ENCODE data around the gene MAGED4. TPM values are rescaled to one million over a fixed set of nuclear protein-coding genes. Genes with fewer than 3 reads are reported as not detected.

MAGED4 gene
- total RNA-seq, 4 donors from 2014 or later: 0.68 to 21.5 (median 1.1) TPM; not detected in 1

DNA sequence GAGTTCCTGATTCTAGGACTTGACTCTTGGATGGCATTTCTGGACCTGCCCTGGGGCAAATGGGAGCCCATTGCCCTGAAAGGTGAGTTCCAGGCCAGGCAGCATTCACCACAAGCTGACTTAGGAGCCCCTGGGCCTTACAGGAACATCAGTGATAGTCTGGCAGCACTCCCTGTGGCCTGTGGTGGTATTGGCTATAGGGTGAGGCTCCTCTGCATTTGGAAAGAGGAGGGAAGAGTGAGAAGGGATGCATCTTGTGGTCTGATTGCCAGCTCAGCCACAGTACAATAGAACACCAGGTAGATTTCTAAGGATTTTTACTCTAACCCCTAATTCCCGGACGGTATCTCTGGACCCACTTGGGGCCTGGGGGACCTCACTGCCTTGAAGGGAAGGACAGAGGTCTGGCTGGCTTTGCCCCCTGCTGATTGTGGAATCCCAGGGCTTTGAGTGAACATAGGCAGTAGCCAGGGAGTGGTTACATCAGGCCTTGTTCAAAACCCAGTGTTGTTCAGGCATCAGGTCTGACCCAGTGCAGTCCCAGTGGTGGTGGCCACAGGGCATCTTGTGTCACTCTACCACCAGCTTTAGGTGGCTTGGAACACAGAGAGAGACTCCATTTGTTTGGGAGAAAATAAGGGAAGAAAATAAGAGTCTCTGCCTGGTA is 32.9 kb downstream of the MAGED4 start:
- intact Hi-C loops (cut with DNase I; ENCODE audit: low total_unique reads): no loop called here
- Histone ChIP-seq H3K36me3 (no peaks in the 10 kb centered on the region), H3K9me3 (no peaks in the 10 kb centered on the region), H3K4me1 (no peaks in the 10 kb centered on the region), H3K27ac (no peak overlapping the region), H3K4me3 (no peak overlapping the region), H3K27me3 (no peaks in the 10 kb centered on the region)
- TF ChIP-seq POLR2A (IDR thresholded peaks at IDR 0.05) (no peak), POLR2AphosphoS5 (IDR thresholded peaks at IDR 0.05) (no peak), EP300 (IDR thresholded peaks at IDR 0.05; ENCODE audit: low read depth) (no peak)
- TF ChIP-seq, protein P1, sequence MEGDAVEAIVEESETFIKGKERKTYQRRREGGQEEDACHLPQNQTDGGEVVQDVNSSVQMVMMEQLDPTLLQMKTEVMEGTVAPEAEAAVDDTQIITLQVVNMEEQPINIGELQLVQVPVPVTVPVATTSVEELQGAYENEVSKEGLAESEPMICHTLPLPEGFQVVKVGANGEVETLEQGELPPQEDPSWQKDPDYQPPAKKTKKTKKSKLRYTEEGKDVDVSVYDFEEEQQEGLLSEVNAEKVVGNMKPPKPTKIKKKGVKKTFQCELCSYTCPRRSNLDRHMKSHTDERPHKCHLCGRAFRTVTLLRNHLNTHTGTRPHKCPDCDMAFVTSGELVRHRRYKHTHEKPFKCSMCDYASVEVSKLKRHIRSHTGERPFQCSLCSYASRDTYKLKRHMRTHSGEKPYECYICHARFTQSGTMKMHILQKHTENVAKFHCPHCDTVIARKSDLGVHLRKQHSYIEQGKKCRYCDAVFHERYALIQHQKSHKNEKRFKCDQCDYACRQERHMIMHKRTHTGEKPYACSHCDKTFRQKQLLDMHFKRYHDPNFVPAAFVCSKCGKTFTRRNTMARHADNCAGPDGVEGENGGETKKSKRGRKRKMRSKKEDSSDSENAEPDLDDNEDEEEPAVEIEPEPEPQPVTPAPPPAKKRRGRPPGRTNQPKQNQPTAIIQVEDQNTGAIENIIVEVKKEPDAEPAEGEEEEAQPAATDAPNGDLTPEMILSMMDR (IDR thresholded peaks at IDR 0.05): no peak
- 61% methylated on average over 2 of the region's 2 CpGs; no CpG with 5 or more reads in 1 of the 2 donors for WGBS, 2 donors (ENCODE audit: low coverage in 1 of 2)
- in situ Hi-C loops (cut with MboI; ENCODE audit: low pct_ligation_motif_present in 1 of 4, low pct_unique_long_range_greater_than_20kb in 1 of 4, low sequenced_read_pairs in 3 of 4): no loop called here
- no peak for DNase-seq

- no peaks in the 10 kb centered on the region for H3K36me3 ChIP-seq
- in situ Hi-C loops (cut with MboI; ENCODE audit: low pct_ligation_motif_present in 1 of 4, low pct_unique_long_range_greater_than_20kb in 1 of 4, low sequenced_read_pairs in 3 of 4): no loop called here
- no peak overlapping the region for H3K4me3 ChIP-seq
- no peak overlapping the region for H3K27ac ChIP-seq
- no peak for TF ChIP-seq POLR2A (IDR thresholded peaks at IDR 0.05)
- TF ChIP-seq EP300 (IDR thresholded peaks at IDR 0.05; ENCODE audit: low read depth): no peak
- no peak for TF ChIP-seq POLR2AphosphoS5 (IDR thresholded peaks at IDR 0.05)
- TF ChIP-seq, protein P1 (IDR thresholded peaks at IDR 0.05): no peak
- DNase-seq: no peak
- H3K9me3 ChIP-seq: no peaks in the 10 kb centered on the region
- H3K4me1 ChIP-seq: no peaks in the 10 kb centered on the region
- H3K27me3 ChIP-seq: no peaks in the 10 kb centered on the region
- intact Hi-C loops (cut with DNase I; ENCODE audit: low total_unique reads): no loop called here
These were observed 36.2 kb downstream of the MAGED4 start for GRCh38 chrX:52220936-52221335.

Small RNA genes lying within 50 kb of the gene (small RNA-seq; reads per million reads assigned to genes)
- 0 reads per million in 4 donors for gene SNORA11D

Other genes with a start within 250 kb of the MAGED4 start
- 10 to 100 TPM in 1 of 4 donors, 1 to 10 TPM in 3; 1.5 to 44.8 (median 3.6) TPM for gene MAGED4B, start 115.7 kb upstream of the MAGED4 start, total RNA-seq
- gene XAGE2, start 184.1 kb downstream of the MAGED4 start, total RNA-seq: not detected

Data from transverse colon (tissue), 4 donors.